AG04449 (cell line): ENCODE data around the gene NUDT9.
"Not testable (repeated sequence)": the region's sequence is repeated elsewhere in the genome, so short reads cannot be mapped to it uniquely, and the experiment has no call there.

Experiments
- CTCF ChIA-PET: fragments of 350-600 bp; formaldehyde crosslinking; extraction: SDS; loops from one replicate; lab custom pipeline; 2021; ENCODE audit warnings: antibody characterized with exemption; lab: Yijun Ruan, JAX
- POLR2A ChIA-PET: fragments of 400-600, 350-600 bp; formaldehyde crosslinking; extraction: SDS; loops from one replicate; lab custom pipeline; 2020; ENCODE audit warnings: antibody characterized with exemption, inconsistent platforms; lab: Yijun Ruan, JAX
- DNase-seq: peaks from one replicate; pipeline ENCODE4 v3.0.0-alpha.2; 2010; ENCODE audit warnings: low read depth, low spot score
- H3K4me3 ChIP-seq: 2 replicates; pipeline ENCODE4 v1.5.1; 2011; ENCODE audit warnings: low read depth, mild to moderate bottlenecking, control low read depth, low read length
- CTCF ChIP-seq: IDR thresholded peaks from one replicate; pipeline ENCODE4 v1.5.1; 2011; ENCODE audit warnings: mild to moderate bottlenecking, moderate library complexity, low read length, control low read depth, inconsistent platforms; ENCODE audit not compliant: insufficient read depth; ENCODE audit errors: missing control alignments

The NUDT9 gene

DNA sequence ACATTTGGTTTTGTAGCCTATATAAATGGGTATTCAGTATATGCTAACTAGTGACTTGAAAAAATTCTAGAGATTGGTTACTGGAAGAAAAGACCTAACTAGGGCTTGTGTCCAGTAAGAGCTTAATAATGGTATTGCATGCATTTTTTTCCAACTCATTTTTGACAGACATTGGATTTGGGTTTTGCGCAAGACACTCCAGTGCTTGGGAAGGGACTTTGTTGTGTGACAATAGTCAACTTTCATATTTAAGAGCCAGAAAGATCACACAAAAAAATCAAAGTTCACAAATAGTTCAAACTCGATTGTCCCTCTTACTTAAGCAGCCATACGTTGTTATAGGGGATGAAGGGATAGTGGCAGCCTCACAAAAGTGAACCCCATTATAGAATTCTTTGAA is 30.2 kb upstream of the NUDT9 start:
- no peak for DNase-seq
- H3K4me3 ChIP-seq, result no peak overlapping the region
- ChIA-PET POLR2A (interaction anchor here (0.6 to 2.0 kb wide), 3 partner anchors 30 to 857 kb away, joined by 3 to 16 read pairs (median 5); partner anchors contain the start of gene NUDT9), CTCF (interaction anchor here (0.6 to 2.2 kb wide), 8 partner anchors 12 to 459 kb away, joined by 3 to 7 read pairs (median 4); no protein-coding TSS in a partner anchor)
- TF ChIP-seq CTCF, result no peak

DNA sequence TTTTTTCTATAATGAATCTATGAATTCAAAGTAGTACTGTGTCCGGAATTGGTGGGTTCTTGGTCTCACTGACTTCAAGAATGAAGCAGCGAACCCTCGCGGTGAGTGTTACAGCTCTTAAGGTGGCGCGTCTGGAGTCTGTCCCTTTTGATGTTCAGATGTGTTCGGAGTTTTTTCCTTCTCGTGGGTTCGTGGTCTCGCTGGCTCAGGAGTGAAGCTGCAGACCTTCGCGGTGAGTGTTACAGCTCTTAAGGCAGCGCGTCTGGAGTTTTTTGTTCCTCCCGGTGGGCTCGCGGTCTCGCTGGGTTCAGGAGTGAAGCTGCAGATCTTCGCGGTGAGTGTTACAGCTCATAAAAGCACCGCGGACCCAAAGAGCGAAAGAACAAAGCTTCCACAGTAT is 27.3 kb upstream of the NUDT9 start:
- DNase-seq, CTCF ChIA-PET: not testable (repeated sequence)

GRCh38 chr4:87395851-87396250 is 26.5 kb upstream of the NUDT9 start:
- POLR2A ChIA-PET, result not testable (repeated sequence)

More for the DNA sequence above, 27.3 kb upstream of the NUDT9 start:
- POLR2A ChIA-PET, H3K4me3 ChIP-seq: not testable (repeated sequence)

DNA sequence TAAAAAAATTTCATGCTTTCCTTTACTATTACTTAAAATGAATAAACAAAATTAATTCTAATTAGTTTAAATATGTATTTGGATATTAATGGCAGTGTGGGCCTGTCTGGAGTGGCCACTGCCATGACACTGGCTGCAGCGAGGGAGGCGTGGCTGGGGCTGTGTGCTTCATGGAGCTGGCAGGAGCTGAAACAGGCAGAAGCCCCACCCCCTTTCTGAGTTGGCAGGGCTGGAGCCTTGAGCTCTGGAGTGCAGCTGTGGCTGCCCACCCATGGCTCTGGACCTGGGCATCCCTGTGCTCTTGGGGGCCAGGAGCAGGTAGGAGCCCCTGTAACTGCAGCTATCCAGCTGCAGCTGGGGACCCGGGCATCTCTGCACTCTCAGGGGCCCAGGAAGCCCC is 23.2 kb upstream of the NUDT9 start:
- CTCF ChIA-PET, result interaction anchor here (1.2 kb wide), 1 partner anchor 23 kb away, joined by 3 read pairs; no protein-coding TSS in a partner anchor
- POLR2A ChIA-PET, result no interaction called here
- TF ChIP-seq CTCF, result no peak
- no peak for DNase-seq
- no peak overlapping the region for H3K4me3 ChIP-seq

More at GRCh38 chr4:87395851-87396250, 26.5 kb upstream of the NUDT9 start:
- DNase-seq, H3K4me3 ChIP-seq: not testable (repeated sequence)
- CTCF ChIA-PET, result interaction anchor here (1.7 kb wide), 1 partner anchor 20 kb away, joined by 4 read pairs; no protein-coding TSS in a partner anchor

- no peak for TF ChIP-seq CTCF
- H3K4me3 ChIP-seq, result no peak overlapping the region
- ChIA-PET POLR2A (interaction anchor here (1.5 kb wide), 1 partner anchor 9 kb away, joined by 5 read pairs; the partner anchor contains the start of gene HSD17B11), CTCF (no interaction called here)
- DNase-seq, result no peak
Observed at GRCh38 chr4:87399954-87400353, 22.4 kb upstream of the NUDT9 start.

GRCh38 chr4:87403732-87404131 is 18.6 kb upstream of the NUDT9 start:
- CTCF ChIA-PET, result interaction anchor here (1.5 kb wide), 1 partner anchor 28 kb away, joined by 6 read pairs; no protein-coding TSS in a partner anchor
- DNase-seq, POLR2A ChIA-PET, H3K4me3 ChIP-seq: not testable (repeated sequence)

- POLR2A ChIA-PET, result no interaction called here
- CTCF ChIA-PET, result interaction anchor here (1.8 kb wide), 1 partner anchor 30 kb away, joined by 5 read pairs; no protein-coding TSS in a partner anchor
- no peak overlapping the region for H3K4me3 ChIP-seq
- TF ChIP-seq CTCF, result no peak
- no peak for DNase-seq
Observed at GRCh38 chr4:87405211-87405820, 17.1 kb upstream of the NUDT9 start.
